ENCODE measurements around the gene HCFC1R1.

The HCFC1R1 gene

GRCh38 chr16:2973093-2973492 is 50.6 kb downstream of the HCFC1R1 start:
- no peak for DNase-seq

Data from DMS 273 treated with DMSO at 0.1 percent for 48 hours (cell line).